ENCODE data around the gene TOR2A. TPM values are rescaled to one million over a fixed set of nuclear protein-coding genes. Genes with fewer than 3 reads are reported as not detected.

Gene TOR2A
- total RNA-seq, 1 experiment from 2014 or later, result 13.2 TPM

DNA sequence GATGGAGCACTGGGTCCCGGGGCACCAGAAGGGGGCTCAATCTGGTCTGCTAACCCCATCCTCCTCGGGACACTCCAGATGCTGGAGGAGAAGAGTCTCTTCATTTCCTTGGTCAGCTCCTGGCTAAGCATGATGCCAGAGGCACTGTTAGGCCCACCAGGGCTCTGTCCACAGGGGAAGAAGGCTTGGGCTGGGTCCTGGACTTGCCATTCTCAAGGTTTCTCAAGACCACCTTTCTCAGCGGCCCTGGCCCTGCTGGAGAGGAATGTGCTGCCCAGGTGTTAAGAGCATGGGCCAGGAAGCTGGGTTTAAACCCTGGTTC, 35.5 kb upstream of the TOR2A start:
- no peak overlapping the region for H2BK15ac ChIP-seq (ENCODE audit: low read depth, low read length)
- H2BK20ac ChIP-seq (ENCODE audit: low read depth, low read length, poor library complexity, severe bottlenecking), result no peak overlapping the region
- H3K79me2 ChIP-seq (ENCODE audit: insufficient read depth, low read length), result no peaks in the 10 kb centered on the region
- no peak overlapping the region for H3K9ac ChIP-seq (ENCODE audit: extremely low read depth, insufficient read length, low read length)
- H2BK5ac ChIP-seq (ENCODE audit: insufficient read length, low read length), result no peak overlapping the region
- H2BK12ac ChIP-seq (ENCODE audit: insufficient read length, low read depth, low read length), result no peak overlapping the region
- Mint-ChIP-seq H3K4me3 (peak overlapping the region; percentile 74 to 87), H3K4me1 (peaks cover 28 to 34% of the 10 kb centered on the region in 2 experiments), H3K36me3 (ENCODE audit: insufficient read depth in 1 of 3, low read depth in 3 of 3) (no peaks in the 10 kb centered on the region), H3K27me3 (ENCODE audit: low read depth) (peaks cover 6% of the 10 kb centered on the region), H3K27ac (no peak overlapping the region; a peak in 1 of 7 replicates), H3K9me3 (no peaks in the 10 kb centered on the region; a peak in 1 of 5 replicates)
- no peak overlapping the region for H3T11ph ChIP-seq (ENCODE audit: low read length)
- peak overlapping the region; percentile 64 for H3K4me2 ChIP-seq (ENCODE audit: insufficient read depth, insufficient read length, low read length)
- no peaks in the 10 kb centered on the region for H3K79me1 ChIP-seq (ENCODE audit: insufficient read depth, low read depth, low read length, poor library complexity, severe bottlenecking)
- H2AFZ ChIP-seq (ENCODE audit: low read length), result no peak overlapping the region
- H3K18ac ChIP-seq (ENCODE audit: insufficient read length, low read depth, low read length), result no peak overlapping the region
- no peak overlapping the region for H4K5ac ChIP-seq (ENCODE audit: insufficient read length, low read depth, low read length)
- DNase-seq, result no peak
- TF ChIP-seq, protein P1, sequence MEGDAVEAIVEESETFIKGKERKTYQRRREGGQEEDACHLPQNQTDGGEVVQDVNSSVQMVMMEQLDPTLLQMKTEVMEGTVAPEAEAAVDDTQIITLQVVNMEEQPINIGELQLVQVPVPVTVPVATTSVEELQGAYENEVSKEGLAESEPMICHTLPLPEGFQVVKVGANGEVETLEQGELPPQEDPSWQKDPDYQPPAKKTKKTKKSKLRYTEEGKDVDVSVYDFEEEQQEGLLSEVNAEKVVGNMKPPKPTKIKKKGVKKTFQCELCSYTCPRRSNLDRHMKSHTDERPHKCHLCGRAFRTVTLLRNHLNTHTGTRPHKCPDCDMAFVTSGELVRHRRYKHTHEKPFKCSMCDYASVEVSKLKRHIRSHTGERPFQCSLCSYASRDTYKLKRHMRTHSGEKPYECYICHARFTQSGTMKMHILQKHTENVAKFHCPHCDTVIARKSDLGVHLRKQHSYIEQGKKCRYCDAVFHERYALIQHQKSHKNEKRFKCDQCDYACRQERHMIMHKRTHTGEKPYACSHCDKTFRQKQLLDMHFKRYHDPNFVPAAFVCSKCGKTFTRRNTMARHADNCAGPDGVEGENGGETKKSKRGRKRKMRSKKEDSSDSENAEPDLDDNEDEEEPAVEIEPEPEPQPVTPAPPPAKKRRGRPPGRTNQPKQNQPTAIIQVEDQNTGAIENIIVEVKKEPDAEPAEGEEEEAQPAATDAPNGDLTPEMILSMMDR (conservative IDR thresholded peaks at IDR 0.05), result no peak
- no peak overlapping the region for H2BK120ac ChIP-seq (ENCODE audit: low read depth, low read length, poor library complexity, severe bottlenecking)
- peaks cover 6% of the 10 kb centered on the region for H3K23me2 ChIP-seq (ENCODE audit: insufficient read length, low read depth, low read length, poor library complexity, severe bottlenecking)
- H3K27me3 ChIP-seq (ENCODE audit: insufficient read depth, low read length), result no peaks in the 10 kb centered on the region
- H3K27ac ChIP-seq (ENCODE audit: insufficient read length, low read depth, low read length), result no peak overlapping the region
- H2AK5ac ChIP-seq (ENCODE audit: insufficient read length, low read length), result no peak overlapping the region
- no peak overlapping the region for H4K8ac ChIP-seq (replicated peaks; ENCODE audit: insufficient read length, low read depth, low read length)
- no peak overlapping the region for H4K91ac ChIP-seq (ENCODE audit: insufficient read length, low read depth, low read length)
- WGBS (ENCODE audit: extremely low coverage, insufficient read length, low lambda C conversion rate), result no CpG with 5 or more reads among the region's 3 CpGs
- no peak overlapping the region for H3K4ac ChIP-seq (ENCODE audit: low read depth, low read length)
- no peaks in the 10 kb centered on the region for H3K9me3 ChIP-seq (ENCODE audit: control insufficient read depth, low read depth, low read length)
- H3K23ac ChIP-seq (ENCODE audit: insufficient read length, low read depth, low read length), result no peak overlapping the region
- H3K4me1 ChIP-seq (ENCODE audit: insufficient read depth, low read length), result peaks cover 8% of the 10 kb centered on the region
- no peak overlapping the region for H3K56ac ChIP-seq (ENCODE audit: insufficient read length, low read depth, low read length)
- H3K14ac ChIP-seq (ENCODE audit: insufficient read depth, low read length), result no peak overlapping the region
- H4K20me1 ChIP-seq (ENCODE audit: control insufficient read depth, insufficient read depth, insufficient read length), result no peaks in the 10 kb centered on the region
